Adrenal gland (tissue), 5 donors: Measurements from ENCODE around the gene GON4L.

ENCODE experiments used
- CTCF ChIP-seq, 6 experiments: fragments of 450-650 bp in 4 of 6; fragments of 200-600 bp in 2 of 6; sonication (generic) in 1 of 6; IDR thresholded peaks; 1 replicate in 5 of 6; 2 replicates in 1 of 6; pipeline versions ENCODE4 v1.5.1 to v1.8.0; 2016 to 2021; ENCODE audit warnings: antibody characterized with exemption in 6 of 6, mild to moderate bottlenecking in 2 of 6, moderate library complexity in 1 of 6
- POLR2A ChIP-seq, 2 donors: fragments of 450-650 bp; IDR thresholded peaks; one replicate each; pipeline ENCODE4 v1.6.1; 2017; ENCODE audit warnings: antibody characterized with exemption in 2 of 2, mild to moderate bottlenecking in 2 of 2, moderate library complexity in 1 of 2
- donor health status: DM: no; HTN: no; CAD: no.

DNA sequence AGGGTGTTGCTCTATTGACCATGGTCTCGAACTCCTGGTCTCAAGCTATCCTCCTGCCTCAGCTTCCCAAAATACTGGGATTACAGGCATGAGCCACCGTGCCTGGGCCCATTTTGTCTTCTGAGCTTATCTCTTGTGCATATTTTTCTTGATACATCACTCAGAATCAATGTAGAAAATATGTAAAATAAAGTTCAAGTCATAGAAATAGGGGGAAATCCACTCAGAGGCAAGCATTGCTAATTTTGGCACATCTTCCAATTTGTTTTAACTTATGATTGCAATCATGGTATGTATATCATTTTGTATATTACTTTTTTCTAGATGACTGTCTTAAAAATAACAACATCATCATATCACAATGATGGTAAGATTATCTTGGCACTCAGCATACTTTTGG, 32.6 kb upstream of the GON4L start:
- TF ChIP-seq CTCF (IDR thresholded peaks at IDR 0.05): no peak
- TF ChIP-seq POLR2A (IDR thresholded peaks at IDR 0.05): no peak
